ENCODE results near the gene CFAP157.

The CFAP157 gene

DNA sequence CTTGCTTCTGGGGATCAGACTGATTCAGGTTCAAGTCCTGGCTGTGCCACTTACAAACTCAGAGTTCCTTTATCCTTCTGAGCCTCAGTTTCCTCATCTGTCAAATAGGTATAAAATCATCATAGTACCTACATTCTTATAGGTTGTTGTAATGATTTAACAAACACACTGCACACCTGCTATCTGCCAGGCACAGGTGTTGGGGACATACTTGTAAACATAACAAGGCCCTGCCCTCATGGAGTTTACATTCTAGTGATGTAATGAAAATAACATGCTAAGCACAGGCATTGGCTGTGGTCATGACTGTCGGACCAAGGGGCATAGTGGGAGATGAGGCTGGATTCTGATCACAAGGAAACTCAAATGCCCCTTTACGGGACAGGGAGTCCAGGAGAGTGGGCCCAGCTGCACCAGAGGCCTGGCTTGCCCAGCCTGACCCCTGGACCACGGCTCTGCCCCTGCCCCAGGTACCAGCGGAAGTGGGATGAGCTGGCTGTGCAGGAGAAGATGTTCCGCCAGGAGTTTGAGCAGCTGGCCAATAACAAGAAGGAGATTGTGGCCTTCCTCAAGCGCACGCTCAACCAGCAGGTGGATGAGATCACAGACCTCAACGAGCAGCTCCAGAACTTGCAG lies 2.3 kb downstream of the CFAP157 start:
- TF ChIP-seq, protein P1, sequence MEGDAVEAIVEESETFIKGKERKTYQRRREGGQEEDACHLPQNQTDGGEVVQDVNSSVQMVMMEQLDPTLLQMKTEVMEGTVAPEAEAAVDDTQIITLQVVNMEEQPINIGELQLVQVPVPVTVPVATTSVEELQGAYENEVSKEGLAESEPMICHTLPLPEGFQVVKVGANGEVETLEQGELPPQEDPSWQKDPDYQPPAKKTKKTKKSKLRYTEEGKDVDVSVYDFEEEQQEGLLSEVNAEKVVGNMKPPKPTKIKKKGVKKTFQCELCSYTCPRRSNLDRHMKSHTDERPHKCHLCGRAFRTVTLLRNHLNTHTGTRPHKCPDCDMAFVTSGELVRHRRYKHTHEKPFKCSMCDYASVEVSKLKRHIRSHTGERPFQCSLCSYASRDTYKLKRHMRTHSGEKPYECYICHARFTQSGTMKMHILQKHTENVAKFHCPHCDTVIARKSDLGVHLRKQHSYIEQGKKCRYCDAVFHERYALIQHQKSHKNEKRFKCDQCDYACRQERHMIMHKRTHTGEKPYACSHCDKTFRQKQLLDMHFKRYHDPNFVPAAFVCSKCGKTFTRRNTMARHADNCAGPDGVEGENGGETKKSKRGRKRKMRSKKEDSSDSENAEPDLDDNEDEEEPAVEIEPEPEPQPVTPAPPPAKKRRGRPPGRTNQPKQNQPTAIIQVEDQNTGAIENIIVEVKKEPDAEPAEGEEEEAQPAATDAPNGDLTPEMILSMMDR (IDR thresholded peaks at IDR 0.05; ENCODE audit: low read depth, low read length, missing control alignments) = no peak
- no peak for DNase-seq (ENCODE audit: low read depth)
- H3K4me3 ChIP-seq (ENCODE audit: low read depth, low read length) = no peak overlapping the region

- no peak overlapping the region for H3K4me3 ChIP-seq (ENCODE audit: low read depth, low read length)
- TF ChIP-seq, protein P1 (IDR thresholded peaks at IDR 0.05; ENCODE audit: low read depth, low read length, missing control alignments) = no peak
- no peak for DNase-seq (ENCODE audit: low read depth)
Measured at GRCh38 chr9:127710204-127710783, 3.5 kb downstream of the CFAP157 start.

- no peak overlapping the region for H3K4me3 ChIP-seq (ENCODE audit: low read depth, low read length)
- no peak for DNase-seq (ENCODE audit: low read depth)
- TF ChIP-seq, protein P1 (IDR thresholded peaks at IDR 0.05; ENCODE audit: low read depth, low read length, missing control alignments) = no peak
Measured at GRCh38 chr9:127711226-127711701, 4.5 kb downstream of the CFAP157 start.

DNA sequence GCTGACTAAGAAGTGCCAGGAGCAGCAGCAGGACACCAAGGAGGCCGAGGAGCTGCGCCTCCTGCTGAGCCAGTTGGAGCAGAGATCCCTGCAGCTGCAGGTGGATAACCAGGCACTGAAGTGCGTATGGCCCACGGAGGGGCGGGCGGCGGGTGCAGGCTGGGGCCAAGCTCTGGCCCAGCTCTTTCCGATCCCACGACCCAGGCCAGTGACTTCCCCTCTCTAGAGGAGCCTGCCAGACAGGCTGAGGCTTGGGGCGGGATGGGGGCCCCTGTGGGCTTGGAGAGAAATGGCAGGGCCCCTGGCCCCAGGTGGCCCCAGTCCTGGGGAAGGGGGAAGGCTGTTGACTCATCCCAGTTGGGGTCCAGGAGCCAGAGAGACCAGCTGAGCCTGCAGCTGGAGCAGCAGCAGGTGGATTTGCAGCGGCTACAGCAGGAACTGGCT lies 5.1 kb downstream of the CFAP157 start:
- DNase-seq (ENCODE audit: low read depth) = no peak
- no peak overlapping the region for H3K4me3 ChIP-seq (ENCODE audit: low read depth, low read length)
- TF ChIP-seq, protein P1 (IDR thresholded peaks at IDR 0.05; ENCODE audit: low read depth, low read length, missing control alignments) = no peak

DNA sequence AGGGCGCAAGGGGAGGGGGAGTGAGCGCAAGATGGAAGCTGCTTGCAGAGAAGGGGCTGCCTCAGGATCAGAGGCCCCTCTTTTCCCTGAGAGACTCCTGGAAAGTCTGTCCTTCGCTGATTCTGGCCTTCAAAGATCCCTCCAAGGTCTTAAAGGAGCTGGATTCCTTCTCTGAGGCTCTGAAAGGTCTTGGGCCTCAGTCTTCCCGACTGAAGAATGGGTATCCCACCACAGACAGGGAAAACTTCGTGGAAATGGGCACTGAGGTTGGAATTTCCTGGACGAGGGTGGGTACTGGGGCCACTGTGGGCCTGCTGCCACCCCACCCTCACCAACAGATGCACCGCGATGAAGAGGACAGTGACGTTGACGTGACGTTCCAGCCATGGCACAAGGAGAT lies 5.6 kb downstream of the CFAP157 start:
- no peak overlapping the region for H3K4me3 ChIP-seq (ENCODE audit: low read depth, low read length)
- DNase-seq (ENCODE audit: low read depth) = no peak
- TF ChIP-seq, protein P1 (IDR thresholded peaks at IDR 0.05; ENCODE audit: low read depth, low read length, missing control alignments) = no peak

- TF ChIP-seq, protein P1 (IDR thresholded peaks at IDR 0.05; ENCODE audit: low read depth, low read length, missing control alignments) = no peak
- no peak for DNase-seq (ENCODE audit: low read depth)
- no peak overlapping the region for H3K4me3 ChIP-seq (ENCODE audit: low read depth, low read length)
Measured at GRCh38 chr9:127712867-127713266, 6.1 kb downstream of the CFAP157 start.
